NCI-H1417 treated with DMSO at 0.1 percent for 48 hours (cell line): ENCODE measurements around the gene ARHGEF28.

Source experiments
- DNase-seq: peaks from one replicate; lab custom pipeline; 2025; lab: John Stamatoyannopoulos, UW

ARHGEF28 gene

DNA sequence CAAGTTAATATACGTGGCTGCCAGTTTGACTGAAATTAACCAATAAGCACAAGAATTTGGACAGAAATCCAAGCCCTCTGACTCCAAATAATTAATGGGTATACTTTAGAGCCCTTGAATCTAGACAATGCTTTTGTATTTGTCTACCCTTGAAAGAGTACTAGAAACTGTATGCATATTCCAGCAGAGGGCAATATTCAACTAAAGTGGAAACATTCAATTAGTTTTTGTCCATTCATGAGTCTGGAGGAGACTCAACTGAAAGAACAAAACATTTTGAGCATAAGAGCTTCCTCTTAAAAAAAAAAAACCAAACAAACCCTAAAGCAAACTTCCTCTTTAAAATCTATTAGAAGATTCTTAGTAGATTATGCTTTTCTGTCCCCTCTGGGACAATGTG lies 157.8 kb downstream of the ARHGEF28 start:
- DNase-seq = no peak

DNA sequence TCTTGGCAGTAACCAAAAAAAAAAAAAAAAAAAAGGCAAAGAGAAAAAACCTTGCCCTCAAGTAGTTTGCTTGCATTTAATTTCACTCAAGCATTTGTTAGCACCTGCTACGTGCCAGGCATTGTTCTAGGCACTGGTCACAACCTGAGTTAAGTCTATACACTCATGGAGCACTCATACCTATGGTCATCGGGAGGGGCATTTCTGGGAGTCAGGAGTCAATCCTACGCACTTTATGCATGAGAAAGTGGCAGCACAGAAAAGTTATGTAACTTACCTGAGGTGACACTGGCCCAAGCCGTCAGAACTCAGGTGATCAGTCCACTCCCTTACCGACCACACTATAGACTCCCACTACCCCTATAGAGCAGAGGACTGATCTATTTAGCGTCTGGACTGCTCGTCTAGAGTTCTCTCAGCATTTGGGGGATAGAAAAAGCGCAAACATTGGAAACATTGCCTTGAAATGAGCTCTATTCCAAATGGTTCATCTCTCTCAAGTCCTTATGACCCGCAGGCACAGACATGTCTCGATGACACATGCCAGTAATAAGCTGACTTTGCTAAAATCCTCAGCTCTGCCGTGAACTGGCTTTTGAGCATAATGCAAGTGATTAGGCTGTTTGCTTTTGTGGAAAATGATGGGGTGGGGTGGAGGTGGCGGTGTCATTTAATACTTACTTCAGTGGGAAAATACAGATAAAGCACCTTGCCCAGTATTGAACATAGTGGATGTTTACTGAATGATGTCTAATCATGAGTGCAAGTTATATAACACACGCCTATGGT lies 160.2 kb downstream of the ARHGEF28 start:
- no peak for DNase-seq

DNA sequence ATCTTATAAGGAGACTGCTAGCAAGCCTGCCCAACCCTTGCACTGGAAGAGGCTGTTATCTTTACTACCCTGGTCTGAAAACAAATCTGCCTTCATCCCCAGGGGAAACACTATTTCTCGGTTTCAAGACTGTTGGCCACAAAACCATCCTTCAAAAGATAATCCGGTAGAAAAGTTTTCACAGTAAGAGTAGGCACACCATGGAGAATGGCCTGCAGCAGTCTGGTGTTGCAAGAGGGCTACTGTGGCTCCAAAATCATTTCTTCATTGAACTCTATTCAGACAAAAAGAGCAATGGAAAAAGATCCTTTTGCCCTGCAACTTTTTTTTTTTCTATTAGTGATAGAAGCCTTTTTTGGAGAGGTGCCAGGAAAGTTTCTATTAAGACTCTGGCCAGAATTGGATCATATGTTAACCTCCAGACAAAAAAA lies 163.9 kb downstream of the ARHGEF28 start:
- DNase-seq = no peak

DNA sequence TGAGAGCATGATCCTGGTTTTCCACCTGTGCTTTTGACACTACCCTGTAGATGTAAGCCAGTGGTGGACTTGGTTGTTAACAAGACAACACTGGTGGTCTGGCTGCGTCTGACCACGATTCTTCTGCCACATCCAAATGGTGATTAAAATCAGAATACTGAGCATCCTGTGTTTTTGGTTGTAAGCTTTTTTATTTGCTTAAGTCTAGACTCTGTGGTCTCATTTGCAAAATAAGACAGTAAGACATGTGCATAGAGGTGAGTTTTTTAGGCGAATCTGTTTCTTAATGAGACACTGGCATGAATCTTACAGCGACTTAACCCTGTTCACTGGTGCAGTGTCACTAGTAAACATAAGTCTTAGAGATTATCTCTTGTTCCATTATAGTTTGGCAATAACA lies 165.4 kb downstream of the ARHGEF28 start:
- DNase-seq = no peak

DNA sequence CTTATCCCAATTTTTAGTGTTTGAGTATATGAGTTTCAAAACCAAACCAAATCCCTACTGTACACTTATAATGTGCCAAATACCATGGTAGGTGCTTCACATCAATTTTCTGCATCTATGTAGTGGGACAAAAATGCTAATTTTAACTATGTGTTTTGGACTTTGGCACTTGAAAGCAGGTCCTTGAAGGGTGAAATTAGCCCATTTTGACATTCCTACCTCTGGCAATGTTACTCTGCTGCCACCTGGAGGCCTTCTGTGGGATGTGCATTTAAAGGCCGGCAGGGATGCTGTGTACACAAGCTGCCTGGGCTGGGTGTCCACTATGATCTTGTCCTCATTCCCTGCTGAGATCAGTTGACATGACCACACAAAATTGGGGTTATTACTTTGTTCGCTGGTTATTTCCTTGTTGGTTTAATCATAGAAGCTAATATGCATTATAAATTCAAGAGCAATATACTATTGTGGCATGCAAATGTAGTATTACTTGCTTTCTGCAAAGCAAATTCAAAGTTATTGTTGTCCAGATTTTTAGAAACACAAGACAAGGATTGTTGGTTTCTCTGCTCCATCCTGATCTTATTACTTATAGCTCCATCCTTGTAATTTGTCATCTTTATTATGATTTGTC lies 166.8 kb downstream of the ARHGEF28 start:
- DNase-seq = no peak

DNA sequence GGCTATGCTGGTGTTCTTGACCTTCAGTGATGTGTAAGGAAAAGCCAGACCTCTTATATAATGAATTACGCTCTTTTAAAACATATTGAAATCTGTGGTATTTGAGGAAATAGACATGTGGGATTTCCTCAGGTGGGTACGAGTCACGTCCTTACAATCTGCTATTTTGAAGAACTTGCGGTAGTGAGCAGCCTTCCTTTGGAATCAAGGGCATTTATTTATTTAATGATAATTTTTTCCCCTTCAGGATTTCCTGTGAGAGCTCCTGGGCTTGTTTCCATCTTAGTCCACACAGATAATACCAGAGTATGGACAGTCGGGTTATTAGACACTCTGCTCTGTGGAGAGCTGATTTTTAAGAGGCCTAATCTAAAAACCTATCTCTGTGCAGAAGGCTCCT lies 167.9 kb downstream of the ARHGEF28 start:
- DNase-seq = no peak

- no peak for DNase-seq
Measured at GRCh38 chr5:73796164-73797131, 170.5 kb downstream of the ARHGEF28 start.

DNA sequence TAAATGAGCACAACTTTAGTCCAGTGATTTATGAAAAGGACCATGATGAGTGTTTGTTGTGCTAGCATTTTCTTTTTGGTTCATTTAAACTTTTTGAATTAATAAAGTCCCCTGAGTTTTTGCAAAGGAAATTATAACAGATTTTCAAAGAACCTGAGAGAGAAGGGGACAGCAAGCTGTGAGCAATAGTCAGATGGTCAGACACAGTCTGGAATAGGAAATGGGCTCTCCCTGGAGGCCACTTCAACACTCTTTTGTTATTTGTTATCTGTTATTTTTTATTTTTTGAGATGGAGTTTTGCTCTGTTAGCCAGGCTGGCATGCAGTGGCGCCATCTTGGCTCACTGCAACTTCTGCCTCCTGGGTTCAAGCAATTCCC lies 171.1 kb downstream of the ARHGEF28 start:
- no peak for DNase-seq

DNA sequence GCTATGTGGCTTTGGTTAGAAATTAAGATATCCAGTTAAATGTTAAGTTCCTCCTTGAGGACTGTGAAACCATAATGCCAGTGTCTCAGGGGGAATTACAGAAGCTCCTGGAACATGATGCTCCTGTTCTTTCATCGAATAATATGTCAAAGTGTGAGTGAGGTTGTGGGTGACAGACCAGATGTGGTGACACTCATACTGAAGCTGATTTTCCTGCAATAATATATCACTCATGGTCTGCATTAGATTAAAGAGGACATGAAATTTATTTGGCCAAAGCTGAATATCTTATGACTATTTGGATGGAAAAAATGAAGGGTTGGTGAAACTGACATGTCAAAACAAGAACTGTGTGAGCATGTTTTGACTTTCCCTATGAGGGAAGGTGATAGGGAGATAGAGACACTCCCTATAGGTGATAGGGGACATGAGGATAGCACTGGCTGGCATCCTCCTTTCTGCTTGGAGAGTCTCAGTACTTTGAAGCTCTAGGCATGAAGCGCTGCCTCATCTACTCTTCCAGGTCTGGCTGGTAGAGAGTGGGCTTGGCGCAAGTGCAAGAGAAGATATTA lies 173.5 kb downstream of the ARHGEF28 start:
- DNase-seq = no peak

DNA sequence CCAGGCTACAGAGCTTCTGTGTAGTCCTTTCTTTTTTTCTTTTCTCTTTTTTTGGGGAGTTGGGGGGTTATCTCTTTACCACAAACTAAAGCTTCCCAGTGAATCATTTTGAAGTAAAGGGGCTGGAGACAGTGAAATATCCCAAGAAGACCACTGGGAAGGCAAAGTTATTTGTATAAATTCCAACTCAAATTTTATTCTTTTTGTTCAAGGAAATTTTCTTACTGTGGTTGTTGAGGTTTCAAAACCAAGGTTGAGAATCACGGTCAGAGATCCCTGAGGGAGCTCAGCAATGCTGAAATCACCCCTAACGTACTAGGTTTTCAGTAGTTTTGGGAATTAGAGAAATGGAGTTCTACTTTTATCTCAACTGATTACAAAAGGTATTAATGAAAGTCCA lies 175.7 kb downstream of the ARHGEF28 start:
- no peak for DNase-seq

GRCh38 chr5:73805449-73805848 lies 179.5 kb downstream of the ARHGEF28 start:
- no peak for DNase-seq

DNA sequence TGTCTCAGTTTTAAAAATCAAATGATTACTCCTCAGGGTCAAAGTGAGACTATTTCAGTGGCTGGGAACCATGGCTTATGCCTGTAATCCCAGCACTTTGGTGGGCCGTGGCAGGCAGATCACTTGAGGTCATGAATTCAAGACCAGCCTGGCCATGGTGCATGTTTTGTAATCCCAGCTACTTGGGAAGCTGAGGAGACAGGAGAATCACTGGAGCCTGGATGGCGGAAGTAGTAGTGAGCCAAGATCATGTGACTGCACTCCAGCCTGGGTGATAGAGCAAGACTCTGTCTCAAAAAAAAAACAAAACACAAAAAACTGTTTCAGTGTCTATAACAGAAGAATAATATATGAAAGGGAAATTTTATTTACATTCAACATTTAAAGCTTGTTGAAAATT lies 182.9 kb downstream of the ARHGEF28 start:
- DNase-seq = no peak

- no peak for DNase-seq
Measured at GRCh38 chr5:73810429-73810828, 184.4 kb downstream of the ARHGEF28 start.

DNA sequence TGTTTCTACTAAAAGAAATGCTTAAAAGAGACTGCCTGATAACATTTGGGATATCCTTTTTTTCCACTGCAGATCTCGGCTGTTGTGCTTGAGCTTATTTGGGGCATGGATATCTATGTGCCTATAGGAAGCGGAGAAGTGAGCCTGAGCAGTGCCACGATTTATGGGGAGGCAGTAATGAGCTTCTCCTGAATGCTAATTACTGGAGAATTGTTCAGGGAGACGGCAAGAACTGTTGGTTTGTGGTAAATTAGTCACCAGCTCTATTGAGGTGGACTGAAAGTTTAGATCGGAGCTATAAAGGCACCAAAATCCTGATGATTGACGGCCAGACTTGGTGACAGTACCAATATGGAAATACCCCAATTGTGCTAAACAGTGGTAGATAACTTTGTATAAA lies 186.5 kb downstream of the ARHGEF28 start:
- no peak for DNase-seq

DNA sequence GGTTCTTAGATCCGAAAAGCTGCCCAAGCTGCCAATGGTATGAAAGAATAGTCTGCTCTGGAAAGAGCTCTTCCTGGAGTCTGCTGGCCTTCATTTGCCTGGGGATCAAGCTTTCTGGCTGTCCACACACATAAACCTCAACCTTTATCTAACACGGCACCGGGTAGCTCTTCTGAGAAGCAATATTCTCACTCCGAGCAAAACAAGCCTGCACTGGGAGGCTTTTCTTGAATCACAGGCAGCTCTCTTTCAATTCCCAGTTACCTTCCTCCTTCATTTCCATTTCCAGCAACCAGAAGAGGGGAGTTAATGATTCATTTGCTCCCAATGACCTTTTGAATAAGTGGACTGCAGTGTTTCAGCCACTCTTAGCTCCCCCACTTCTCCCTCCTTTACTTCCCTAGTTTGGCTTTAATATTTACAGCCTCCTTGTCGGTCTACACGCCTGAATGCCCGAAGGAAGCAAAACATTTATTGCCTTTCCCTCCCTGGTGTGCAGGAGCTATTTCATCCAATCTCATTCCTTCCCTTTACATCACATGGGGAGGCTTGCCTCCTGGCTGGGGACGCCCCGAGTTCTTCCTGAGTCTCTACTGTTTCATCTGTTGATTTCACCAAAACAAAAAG lies 187.1 kb downstream of the ARHGEF28 start:
- DNase-seq = no peak

DNA sequence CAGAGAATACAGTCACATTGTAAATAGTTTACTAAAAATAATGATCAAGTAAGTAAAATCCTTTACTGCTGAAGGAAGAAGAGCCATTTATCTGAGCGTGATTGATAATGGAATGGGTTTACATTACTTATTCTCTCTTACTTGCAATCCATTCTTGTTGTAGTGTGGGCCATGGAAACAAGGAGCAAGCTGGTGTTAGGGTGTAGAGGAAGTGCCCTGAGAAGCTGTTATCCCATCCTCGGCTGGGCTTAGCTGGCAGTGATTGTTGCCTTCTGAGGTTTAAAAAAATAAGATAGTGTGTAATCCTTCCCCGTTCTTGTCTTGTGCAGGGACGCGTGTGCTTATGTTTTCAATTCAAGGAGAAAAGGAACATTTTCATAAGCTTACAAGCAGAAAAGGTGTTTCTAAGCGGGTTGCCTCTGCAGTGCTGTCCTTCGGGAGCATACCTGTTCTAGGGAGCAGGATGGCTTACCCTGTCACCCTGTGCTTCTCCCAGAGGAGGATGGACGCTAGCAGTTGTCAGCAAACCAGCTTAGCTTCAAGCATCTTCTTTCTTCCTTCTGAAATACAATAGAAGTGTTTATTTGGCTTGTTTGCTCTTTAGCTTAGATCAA lies 188.3 kb downstream of the ARHGEF28 start:
- no peak for DNase-seq

GRCh38 chr5:73815631-73816030 lies 189.6 kb downstream of the ARHGEF28 start:
- DNase-seq = no peak

DNA sequence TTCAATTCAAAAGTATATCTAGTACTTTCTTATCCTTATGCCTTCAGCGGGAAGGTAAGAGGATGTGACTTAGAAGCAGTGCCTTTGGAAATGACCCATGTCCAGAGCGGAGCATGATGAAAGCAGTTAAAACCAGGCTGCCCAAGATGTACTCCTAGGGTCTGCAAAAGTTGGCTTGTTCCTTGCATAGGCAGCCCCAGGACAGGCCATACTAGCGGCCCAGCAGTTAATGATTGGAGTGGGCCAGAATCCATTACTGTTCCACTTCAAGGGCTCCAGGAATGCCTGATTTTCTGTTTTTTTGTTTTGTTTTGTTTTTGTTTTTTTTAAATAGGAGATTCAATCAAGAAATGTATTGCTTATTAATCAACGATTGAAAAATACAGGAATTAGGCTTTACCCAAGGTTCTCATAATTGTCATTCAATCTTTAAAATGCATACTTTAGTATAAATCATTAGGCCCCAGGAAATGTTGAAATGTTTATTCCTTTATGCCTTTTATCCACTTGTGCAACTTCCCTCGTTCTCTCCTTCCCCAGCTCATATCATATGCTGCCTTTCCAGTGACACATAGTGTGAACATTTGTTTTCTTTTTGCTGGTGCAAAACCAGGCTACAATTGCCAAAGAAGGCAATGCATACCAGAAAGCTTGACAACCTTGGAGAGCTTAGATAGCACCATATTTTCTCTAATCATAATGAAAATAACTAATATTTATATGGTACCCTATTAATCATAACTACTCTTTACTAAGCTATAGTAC lies 190.8 kb downstream of the ARHGEF28 start:
- DNase-seq = no peak

DNA sequence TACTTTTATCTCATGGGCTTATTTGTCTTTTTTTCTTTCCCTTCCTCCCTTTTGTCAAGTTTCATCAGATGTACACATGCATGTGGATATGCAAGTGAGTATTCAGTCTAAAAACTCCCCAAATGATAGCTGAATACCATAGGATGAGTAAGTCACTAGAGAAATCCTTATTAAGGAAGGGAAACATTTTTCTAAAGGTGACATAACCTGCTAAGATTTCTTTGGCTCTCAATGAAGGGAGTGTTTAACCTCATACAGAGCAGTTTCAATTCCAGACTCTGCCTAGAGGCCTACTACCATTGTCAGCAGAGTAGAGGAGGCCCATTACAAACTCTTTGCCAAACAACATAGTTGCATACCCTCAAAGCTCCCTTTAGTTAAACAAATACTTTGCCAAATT lies 192.4 kb downstream of the ARHGEF28 start:
- no peak for DNase-seq

DNA sequence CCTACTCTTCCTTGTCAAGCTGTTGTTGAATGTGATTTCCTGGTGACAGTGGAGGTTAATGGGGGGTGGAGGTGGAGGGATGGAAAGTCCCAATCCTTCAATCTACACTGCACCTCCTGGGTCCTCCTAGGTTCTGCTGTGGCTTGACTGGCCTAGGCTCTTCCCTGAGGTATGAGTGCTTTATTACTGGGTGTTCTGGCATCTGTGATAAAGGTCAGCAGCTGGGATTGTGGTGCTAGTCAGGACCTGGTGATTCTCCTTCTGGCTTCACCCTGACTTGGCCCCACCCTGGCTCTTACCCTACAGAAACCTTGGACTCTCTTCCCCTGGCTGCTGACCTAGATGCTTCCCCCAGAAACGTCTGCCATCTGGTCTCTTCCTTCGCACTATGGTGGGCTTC lies 194.3 kb downstream of the ARHGEF28 start:
- no peak for DNase-seq

DNA sequence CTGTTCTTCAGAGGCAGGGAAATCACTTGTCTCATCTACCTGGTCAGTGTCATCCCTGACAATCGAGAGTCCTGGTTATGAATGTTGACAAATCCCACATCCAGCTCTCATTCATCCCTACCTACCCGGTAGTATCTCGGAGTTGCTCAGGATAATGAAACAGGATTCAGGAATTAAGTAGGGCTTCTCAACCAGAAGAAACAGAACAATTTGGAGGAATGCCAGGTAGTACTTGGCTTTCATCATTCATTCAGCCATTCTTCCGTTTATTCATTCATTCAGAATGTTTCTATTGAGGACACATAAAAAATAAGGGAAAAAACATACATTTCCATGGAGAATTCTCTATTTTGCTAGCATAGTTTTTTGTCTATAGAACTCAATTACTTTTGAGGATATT lies 195.0 kb downstream of the ARHGEF28 start:
- DNase-seq = no peak
